Activated naive CD8-positive, alpha-beta T cell treated with anti-CD3 and anti-CD28 coated beads, Interleukin-2, amount 10 ng/mL, durations not matched to agents 7 days and 5 days (primary cell): ENCODE measurements around the gene LDLRAD3. TPM values are rescaled to one million over a fixed set of nuclear protein-coding genes. Genes with fewer than 3 reads are reported as not detected.

Source experiments
- ATAC-seq: fragments of 150-1000 bp; cut with Tn5 transposase; one replicate; pipeline ENCODE4 v1.10.0; 2021; ENCODE audit warnings: low read depth, moderate library complexity
- POLR2A ChIA-PET: fragments of 350-600 bp; sonication (Branson Sonifier 250); formaldehyde crosslinking; loops from one replicate; lab custom pipeline; 2021; ENCODE audit warnings: antibody characterized with exemption; lab: Charles Lee
- DNase-seq: peaks from one replicate; pipeline ENCODE4 v3.0.0; 2021
- H3K27ac Mint-ChIP-seq: one replicate; pipeline ENCODE4 v1.8.0; 2022; ENCODE audit warnings: mild to moderate bottlenecking, mixed read lengths
- H3K27me3 Mint-ChIP-seq: one replicate; pipeline ENCODE4 v1.8.0; 2022; ENCODE audit warnings: mild to moderate bottlenecking, moderate library complexity, mixed read lengths
- H3K36me3 Mint-ChIP-seq: one replicate; pipeline ENCODE4 v1.8.0; 2021; ENCODE audit warnings: mild to moderate bottlenecking, mixed read lengths
- H3K4me1 Mint-ChIP-seq: one replicate; pipeline ENCODE4 v1.8.0; 2021; ENCODE audit warnings: mixed read lengths
- H3K4me3 Mint-ChIP-seq: one replicate; pipeline ENCODE4 v1.8.0; 2022; ENCODE audit warnings: mild to moderate bottlenecking, moderate library complexity, mixed read lengths
- H3K9me3 Mint-ChIP-seq: one replicate; pipeline ENCODE4 v1.8.0; 2021; ENCODE audit warnings: mixed read lengths
- microRNA-seq: library from miRNA; unstranded; fragments of <30 nt; microRNA quantifications from one replicate; pipeline ENCODE4 v1.2.0, GENCODE V29; 2022
- total RNA-seq, 2 experiments: library from RNA; stranded (reverse); gene quantifications; one replicate each; pipeline ENCODE4 v1.2.3, GENCODE V29; 2021

The LDLRAD3 gene
- total RNA-seq, 2 experiments from 2014 or later, result 0.09 TPM; not detected in 1

DNA sequence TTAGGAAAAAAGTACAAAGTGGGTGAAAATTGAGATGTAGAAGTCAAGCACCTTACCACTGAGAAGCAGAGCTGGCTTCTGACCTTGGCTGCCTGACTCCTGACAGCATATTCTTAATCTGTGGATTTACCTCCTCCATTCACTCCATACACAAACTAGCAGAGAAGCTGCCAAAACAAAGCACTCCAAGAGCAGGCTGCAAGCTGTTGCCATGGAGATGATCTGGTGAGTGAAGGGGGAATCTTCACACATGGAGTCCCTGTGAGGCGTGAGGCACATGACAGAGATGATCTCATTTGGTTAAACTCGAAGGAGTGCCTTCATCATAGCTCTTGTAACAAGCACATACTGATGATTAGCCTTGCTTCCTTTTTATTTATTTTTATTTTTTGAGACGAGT is 329.2 kb downstream of the LDLRAD3 start:
- no peak for ATAC-seq
- H3K27ac Mint-ChIP-seq, result no peak overlapping the region
- POLR2A ChIA-PET, result no interaction called here
- H3K27me3 Mint-ChIP-seq, result no peaks in the 10 kb centered on the region
- no peaks in the 10 kb centered on the region for H3K9me3 Mint-ChIP-seq
- peaks cover 5% of the 10 kb centered on the region for H3K36me3 Mint-ChIP-seq
- no peak for DNase-seq
- no peak overlapping the region for H3K4me3 Mint-ChIP-seq
- no peaks in the 10 kb centered on the region for H3K4me1 Mint-ChIP-seq

DNA sequence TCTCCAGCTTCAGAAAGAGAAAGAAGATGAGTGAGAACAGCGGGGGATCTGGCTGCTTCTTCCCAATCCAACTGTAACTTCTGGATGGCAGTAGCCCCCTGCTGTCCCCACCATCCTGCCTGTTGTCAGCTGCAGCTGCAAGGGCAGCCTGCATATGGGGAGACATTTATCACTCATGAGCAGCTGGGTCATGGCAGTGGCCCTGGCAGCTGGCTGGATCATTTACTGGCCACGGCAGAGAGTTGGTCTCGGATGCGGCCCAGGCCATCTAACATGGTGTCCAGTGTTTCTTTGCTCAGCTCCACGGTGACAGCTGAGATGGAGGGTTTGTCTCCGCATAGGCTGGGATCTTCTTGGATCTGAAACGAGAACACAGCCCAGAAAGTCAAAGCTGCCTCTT is 330.6 kb downstream of the LDLRAD3 start:
- Mint-ChIP-seq H3K4me1 (no peaks in the 10 kb centered on the region), H3K4me3 (no peak overlapping the region), H3K36me3 (peaks cover 5% of the 10 kb centered on the region), H3K27me3 (no peaks in the 10 kb centered on the region), H3K27ac (no peak overlapping the region), H3K9me3 (no peaks in the 10 kb centered on the region)
- ATAC-seq (no peak), DNase-seq (no peak)
- POLR2A ChIA-PET, result no interaction called here

DNA sequence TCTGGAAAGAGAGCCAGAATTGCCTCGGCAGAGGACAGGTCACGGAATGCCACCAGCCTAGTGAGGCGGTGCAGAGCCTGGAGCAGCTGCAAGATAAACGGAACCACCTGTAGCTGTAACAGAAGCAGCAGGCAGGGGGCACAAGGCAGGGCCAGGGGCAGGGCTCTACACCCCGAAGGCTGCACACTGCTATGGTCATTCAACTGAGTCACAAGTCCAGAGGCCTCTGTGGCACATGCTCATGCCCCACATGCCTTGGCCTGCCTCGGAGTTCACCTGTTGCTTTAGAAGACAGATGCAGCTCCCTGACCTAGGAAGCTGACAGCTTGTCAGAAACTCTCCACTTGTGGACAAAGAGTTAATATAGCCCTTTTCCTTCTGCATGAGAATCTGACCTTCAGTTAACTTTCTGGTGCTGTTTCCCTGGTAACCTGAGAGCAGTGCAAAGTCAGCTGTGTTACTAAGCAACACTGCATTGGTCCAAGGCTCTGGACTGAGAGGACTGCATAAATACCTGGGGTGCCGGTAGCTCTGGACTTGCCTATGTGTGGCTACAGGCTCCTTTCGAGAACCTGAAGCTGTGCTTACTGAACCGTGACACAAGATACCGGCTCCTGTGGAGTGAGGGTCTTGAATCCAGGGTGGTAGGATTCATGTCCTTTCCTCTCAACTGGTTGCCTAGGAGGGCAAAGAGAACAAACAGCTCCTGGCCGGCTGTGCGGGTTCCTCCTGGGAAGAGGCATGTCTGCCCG is 334.8 kb downstream of the LDLRAD3 start:
- Mint-ChIP-seq H3K4me3 (no peak overlapping the region), H3K36me3 (no peaks in the 10 kb centered on the region), H3K27me3 (no peaks in the 10 kb centered on the region), H3K9me3 (no peaks in the 10 kb centered on the region), H3K4me1 (no peaks in the 10 kb centered on the region), H3K27ac (no peak overlapping the region)
- no peak for ATAC-seq
- POLR2A ChIA-PET, result no interaction called here
- DNase-seq, result no peak

DNA sequence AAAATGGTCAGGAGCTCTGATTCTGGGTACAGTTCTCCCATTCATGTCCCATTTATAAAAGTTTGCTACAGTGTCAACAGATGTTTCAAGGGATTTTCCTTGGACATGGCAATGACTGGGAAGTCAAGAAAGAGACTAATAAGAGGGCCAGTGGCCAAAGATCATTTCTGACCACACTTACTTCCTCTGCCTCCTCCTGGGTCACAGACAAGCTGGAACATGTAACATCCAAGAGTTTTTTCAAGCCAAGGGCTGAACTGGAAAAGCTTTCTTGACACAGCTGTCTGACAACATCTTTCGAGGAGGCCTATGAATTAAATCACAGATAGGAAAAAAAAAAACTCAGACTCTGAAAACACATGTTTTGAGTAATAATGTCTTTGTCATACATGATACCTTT is 336.7 kb downstream of the LDLRAD3 start:
- H3K27ac Mint-ChIP-seq, result no peak overlapping the region
- H3K4me3 Mint-ChIP-seq, result no peak overlapping the region
- POLR2A ChIA-PET, result no interaction called here
- peaks cover 3% of the 10 kb centered on the region for H3K4me1 Mint-ChIP-seq
- H3K27me3 Mint-ChIP-seq, result no peaks in the 10 kb centered on the region
- no peak for ATAC-seq
- no peaks in the 10 kb centered on the region for H3K9me3 Mint-ChIP-seq
- no peaks in the 10 kb centered on the region for H3K36me3 Mint-ChIP-seq
- no peak for DNase-seq

Small RNAs within 50 kb of the gene (microRNA-seq; reads per million reads assigned to microRNA genes)
- not detected for gene MIR3973
